ENCODE measurements around the gene HYOU1.

HYOU1 gene

DNA sequence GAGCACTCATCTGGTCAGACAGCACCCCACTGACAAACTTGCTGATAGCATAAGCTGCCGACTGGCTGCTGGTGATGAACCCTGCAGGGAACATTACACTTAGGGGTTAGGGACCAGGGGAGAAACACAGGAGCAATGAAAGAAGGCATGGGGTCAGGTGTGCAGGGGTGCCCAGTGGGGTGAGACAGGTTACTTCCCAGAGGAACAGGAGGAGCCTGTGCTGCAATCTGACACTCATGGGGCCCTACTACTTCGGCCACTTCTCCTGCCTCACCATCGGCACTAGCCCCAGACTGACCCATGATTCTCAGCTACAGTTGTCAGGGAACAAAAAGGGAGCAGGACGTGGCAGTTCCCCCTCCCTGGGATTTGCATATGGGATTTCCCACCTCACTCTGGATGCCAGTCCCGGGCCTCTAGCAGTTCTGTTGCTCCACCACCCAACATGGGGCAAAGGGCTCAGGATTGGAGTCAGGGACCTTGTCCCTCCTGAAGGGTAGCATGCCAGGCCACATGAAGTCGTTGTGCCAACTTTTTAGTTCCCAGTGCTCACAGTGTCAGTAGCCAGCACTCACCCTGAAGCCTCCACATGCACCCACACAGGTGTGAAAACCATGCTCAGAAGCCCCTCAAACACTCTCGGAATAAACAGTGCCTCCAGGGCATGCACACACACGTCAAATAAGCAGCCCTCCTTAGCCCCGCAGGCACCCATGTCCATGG lies 28.5 kb downstream of the HYOU1 start:
- H3K9me3 ChIP-seq = no peaks in the 10 kb centered on the region
- TF ChIP-seq, protein P1, sequence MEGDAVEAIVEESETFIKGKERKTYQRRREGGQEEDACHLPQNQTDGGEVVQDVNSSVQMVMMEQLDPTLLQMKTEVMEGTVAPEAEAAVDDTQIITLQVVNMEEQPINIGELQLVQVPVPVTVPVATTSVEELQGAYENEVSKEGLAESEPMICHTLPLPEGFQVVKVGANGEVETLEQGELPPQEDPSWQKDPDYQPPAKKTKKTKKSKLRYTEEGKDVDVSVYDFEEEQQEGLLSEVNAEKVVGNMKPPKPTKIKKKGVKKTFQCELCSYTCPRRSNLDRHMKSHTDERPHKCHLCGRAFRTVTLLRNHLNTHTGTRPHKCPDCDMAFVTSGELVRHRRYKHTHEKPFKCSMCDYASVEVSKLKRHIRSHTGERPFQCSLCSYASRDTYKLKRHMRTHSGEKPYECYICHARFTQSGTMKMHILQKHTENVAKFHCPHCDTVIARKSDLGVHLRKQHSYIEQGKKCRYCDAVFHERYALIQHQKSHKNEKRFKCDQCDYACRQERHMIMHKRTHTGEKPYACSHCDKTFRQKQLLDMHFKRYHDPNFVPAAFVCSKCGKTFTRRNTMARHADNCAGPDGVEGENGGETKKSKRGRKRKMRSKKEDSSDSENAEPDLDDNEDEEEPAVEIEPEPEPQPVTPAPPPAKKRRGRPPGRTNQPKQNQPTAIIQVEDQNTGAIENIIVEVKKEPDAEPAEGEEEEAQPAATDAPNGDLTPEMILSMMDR (IDR thresholded peaks at IDR 0.05) = no peak
- H3K27me3 ChIP-seq = no peaks in the 10 kb centered on the region
- no peak overlapping the region for H3K27ac ChIP-seq
- H3K4me3 ChIP-seq (ENCODE audit: low read depth in 1 of 2, low read length in 1 of 2) = no peak overlapping the region
- peaks cover 18 to 20% of the 10 kb centered on the region in 2 experiments for H3K4me1 ChIP-seq (ENCODE audit: control insufficient read depth in 1 of 2, insufficient read depth in 1 of 2, low read depth in 1 of 2, low read length in 1 of 2)
- H3K36me3 ChIP-seq = peaks cover 30% of the 10 kb centered on the region

DNA sequence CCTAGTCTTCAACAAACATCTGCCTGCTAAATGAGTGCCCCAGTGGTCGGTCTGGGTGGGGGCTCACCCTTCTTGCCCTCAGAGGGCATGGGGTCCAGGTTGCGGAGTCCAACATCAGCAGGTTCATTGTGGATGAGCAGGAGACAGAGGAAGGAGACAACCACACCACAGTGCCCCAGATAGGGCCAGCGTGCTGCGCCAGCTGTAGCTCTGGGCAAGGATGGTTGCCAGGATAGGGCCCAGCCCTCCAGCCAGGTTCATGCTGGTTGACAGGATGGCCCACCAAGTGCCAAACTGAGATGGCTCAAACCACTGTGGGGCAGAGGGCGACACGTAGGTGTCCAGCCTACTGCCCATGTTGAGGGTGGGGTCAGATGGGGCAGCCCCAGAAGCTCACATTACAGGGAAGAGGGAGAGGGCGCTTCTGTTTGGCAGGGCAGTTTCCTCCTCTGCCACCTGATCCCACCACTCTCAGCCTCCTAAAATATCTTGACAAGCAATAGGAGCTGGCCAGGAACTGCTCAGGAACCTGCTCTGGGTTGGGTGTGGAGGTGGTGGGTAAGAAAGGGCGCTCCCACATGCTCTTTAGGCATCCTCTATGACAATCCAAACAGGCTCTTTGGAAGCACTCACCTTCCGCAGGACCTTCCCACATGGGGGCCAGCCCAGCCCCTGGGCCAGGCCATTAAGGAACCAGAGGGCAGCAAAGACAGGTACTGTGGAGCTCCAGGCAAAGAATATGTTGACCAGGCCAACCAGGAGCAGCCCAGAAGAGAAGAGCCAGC lies 29.3 kb downstream of the HYOU1 start:
- TF ChIP-seq, protein P1 (IDR thresholded peaks at IDR 0.05) = no peak
- H3K4me3 ChIP-seq (ENCODE audit: low read depth in 1 of 2, low read length in 1 of 2) = no peak overlapping the region

DNA sequence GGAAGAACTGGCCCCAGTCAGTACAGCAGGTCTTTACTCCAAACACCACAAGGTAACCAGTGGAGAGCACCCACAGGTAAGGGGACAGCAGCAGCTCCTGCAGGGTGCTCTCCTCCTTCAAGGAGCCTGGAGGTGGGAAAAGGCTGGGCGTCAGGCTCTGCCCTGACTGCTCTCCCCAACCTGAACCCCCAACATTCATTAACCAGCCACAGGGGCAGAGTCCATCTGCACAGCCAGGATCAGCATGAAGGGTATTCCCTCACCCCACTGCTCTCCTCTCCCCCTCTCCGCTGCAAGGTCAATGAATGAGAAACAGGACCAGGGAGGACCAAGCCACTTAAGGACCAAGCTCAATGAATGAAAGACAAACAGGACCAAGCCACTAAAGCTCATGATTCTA lies 30.0 kb downstream of the HYOU1 start:
- H3K9me3 ChIP-seq = no peaks in the 10 kb centered on the region
- no peak overlapping the region for H3K27ac ChIP-seq
- H3K36me3 ChIP-seq = peaks cover 44% of the 10 kb centered on the region
- H3K4me1 ChIP-seq (ENCODE audit: control insufficient read depth in 1 of 2, insufficient read depth in 1 of 2, low read depth in 1 of 2, low read length in 1 of 2) = peaks cover 18 to 20% of the 10 kb centered on the region in 2 experiments
- H3K27me3 ChIP-seq = no peaks in the 10 kb centered on the region
- TF ChIP-seq, protein P1 (IDR thresholded peaks at IDR 0.05) = no peak
- no peak overlapping the region for H3K4me3 ChIP-seq (ENCODE audit: low read depth in 1 of 2, low read length in 1 of 2)

More for the DNA sequence above, 29.3 kb downstream of the HYOU1 start:
- no peak overlapping the region for H3K27ac ChIP-seq
- H3K9me3 ChIP-seq = no peaks in the 10 kb centered on the region
- H3K4me1 ChIP-seq (ENCODE audit: control insufficient read depth in 1 of 2, insufficient read depth in 1 of 2, low read depth in 1 of 2, low read length in 1 of 2) = peaks cover 18 to 20% of the 10 kb centered on the region in 2 experiments
- peaks cover 36% of the 10 kb centered on the region for H3K36me3 ChIP-seq
- no peaks in the 10 kb centered on the region for H3K27me3 ChIP-seq

DNA sequence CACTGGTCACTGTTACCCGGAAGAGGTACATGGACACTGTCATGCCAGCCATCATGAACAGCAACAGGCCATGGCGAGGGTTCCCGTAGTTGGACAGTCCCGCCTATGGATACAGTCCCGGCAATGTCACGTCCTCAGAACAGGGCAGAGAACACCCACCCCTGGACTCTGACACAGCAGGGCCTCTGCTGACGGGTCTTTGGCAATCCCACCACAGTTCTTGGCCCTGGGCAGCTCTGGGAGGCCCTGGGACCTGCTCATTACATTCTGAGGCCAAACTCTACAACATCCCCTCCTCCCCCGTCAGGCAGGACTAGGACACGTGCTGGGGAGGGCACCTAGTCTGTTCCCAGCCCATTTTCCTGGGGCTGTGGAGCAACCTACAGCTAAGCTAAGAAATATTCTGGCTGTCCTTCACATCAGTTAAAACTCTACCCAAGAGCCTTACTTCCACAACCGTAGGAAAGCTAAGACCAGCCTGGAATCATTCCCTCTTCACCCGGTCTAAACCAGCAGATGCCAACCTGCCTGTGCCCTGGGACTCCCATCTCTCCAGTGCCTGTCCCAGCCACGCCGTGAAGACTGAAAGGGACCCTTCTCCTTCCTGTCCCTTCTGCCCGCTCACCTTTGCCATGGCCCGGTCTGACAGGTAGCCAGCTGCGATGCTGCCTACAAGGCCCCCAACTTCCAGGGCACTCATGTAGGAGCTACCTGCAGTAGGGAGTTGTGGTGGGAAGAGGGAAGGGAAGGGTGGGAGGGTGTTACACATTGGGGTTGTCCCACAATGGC lies 30.8 kb downstream of the HYOU1 start:
- Histone ChIP-seq H3K4me1 (ENCODE audit: control insufficient read depth in 1 of 2, insufficient read depth in 1 of 2, low read depth in 1 of 2, low read length in 1 of 2) (peaks cover 15 to 20% of the 10 kb centered on the region in 2 experiments), H3K36me3 (peaks cover 52% of the 10 kb centered on the region), H3K9me3 (no peaks in the 10 kb centered on the region), H3K27ac (no peak overlapping the region), H3K27me3 (no peaks in the 10 kb centered on the region), H3K4me3 (ENCODE audit: low read depth in 1 of 2, low read length in 1 of 2) (no peak overlapping the region)
- TF ChIP-seq, protein P1 (IDR thresholded peaks at IDR 0.05) = no peak

DNA sequence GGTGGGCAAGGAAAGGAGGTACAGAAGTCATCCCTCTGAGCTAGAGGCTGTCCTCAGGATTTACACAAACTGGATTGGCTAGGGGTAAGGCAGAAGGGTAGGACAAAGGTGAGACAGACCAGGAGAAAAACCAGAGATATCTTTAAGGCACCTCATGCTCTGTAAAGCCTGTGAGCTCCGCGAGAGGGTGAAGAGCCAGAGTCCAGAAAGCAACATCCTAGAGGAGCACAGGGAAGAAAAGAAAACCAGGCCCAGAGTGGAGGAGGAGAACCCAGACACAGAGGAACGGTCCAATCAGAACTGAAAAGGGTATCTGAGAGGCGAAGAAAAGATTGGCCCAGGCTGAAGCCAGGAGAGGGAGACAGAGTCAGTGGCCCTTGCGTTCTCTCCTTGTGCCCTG lies 31.5 kb downstream of the HYOU1 start:
- Histone ChIP-seq H3K36me3 (peaks cover 57% of the 10 kb centered on the region), H3K9me3 (no peaks in the 10 kb centered on the region), H3K27me3 (no peaks in the 10 kb centered on the region), H3K4me3 (ENCODE audit: low read depth in 1 of 2, low read length in 1 of 2) (no peak overlapping the region), H3K4me1 (ENCODE audit: control insufficient read depth in 1 of 2, insufficient read depth in 1 of 2, low read depth in 1 of 2, low read length in 1 of 2) (peaks cover 12 to 16% of the 10 kb centered on the region in 2 experiments), H3K27ac (no peak overlapping the region)
- TF ChIP-seq, protein P1 (IDR thresholded peaks at IDR 0.05) = no peak
